Neural cell (in vitro differentiated cells): Measurements from ENCODE around the gene PLA1A. TPM values are rescaled to one million over a fixed set of nuclear protein-coding genes. Genes with fewer than 3 reads are reported as not detected.

Experiments
- H2AFZ ChIP-seq: fragments of 200-600, 300-800 bp; sonication (generic), shearing (Covaris generic); 2 replicates; pipeline ENCODE4 v1.6.0; 2014; ENCODE audit warnings: low read depth, mild to moderate bottlenecking, antibody characterized with exemption, low read length, moderate library complexity
- H3F3A ChIP-seq: fragments of 200-600 bp; shearing (Covaris generic); 2 replicates; pipeline ENCODE4 v1.6.1; 2016; ENCODE audit warnings: mild to moderate bottlenecking, moderate library complexity, mixed read lengths, antibody characterized with exemption, low read length; ENCODE audit not compliant: insufficient read depth, poor library complexity, severe bottlenecking
- H3K27ac ChIP-seq: fragments of 200-600, 300-800 bp; sonication (generic), shearing (Covaris generic); 2 replicates; pipeline ENCODE4 v1.5.1; 2014; ENCODE audit warnings: mild to moderate bottlenecking, low read length, moderate library complexity
- H3K27me3 ChIP-seq: fragments of 300-800, 200-600 bp; sonication (generic), shearing (Covaris generic); 2 replicates; pipeline ENCODE4 v1.6.0; 2014; ENCODE audit warnings: mild to moderate bottlenecking, low read depth, low read length, moderate library complexity; ENCODE audit not compliant: insufficient read depth
- H3K36me3 ChIP-seq: fragments of 300-800, 200-600 bp; sonication (generic), shearing (Covaris generic); 2 replicates; pipeline ENCODE4 v1.5.1; 2014; ENCODE audit warnings: mild to moderate bottlenecking, antibody characterized with exemption, low read length, moderate library complexity; ENCODE audit not compliant: insufficient read depth
- H3K4me2 ChIP-seq: fragments of 300-800, 200-600 bp; sonication (generic), shearing (Covaris generic); 2 replicates; pipeline ENCODE4 v1.6.0; 2014; ENCODE audit warnings: mild to moderate bottlenecking, low read length
- H3K4me3 ChIP-seq: fragments of 300-800, 200-600 bp; sonication (generic), shearing (Covaris generic); 2 replicates; pipeline ENCODE4 v1.5.1; 2014; ENCODE audit warnings: mild to moderate bottlenecking, low read length, moderate library complexity
- H3K79me2 ChIP-seq: fragments of 200-600 bp; shearing (Covaris generic); replicated peaks from 2 replicates; pipeline ENCODE4 v1.6.0; 2014; ENCODE audit warnings: mild to moderate bottlenecking, low read length, moderate library complexity; ENCODE audit not compliant: insufficient read depth
- H3K9ac ChIP-seq: fragments of 300-800, 200-600 bp; sonication (generic), shearing (Covaris generic); 2 replicates; pipeline ENCODE4 v1.6.1; 2016; ENCODE audit warnings: mild to moderate bottlenecking, low read length, mixed read lengths
- H3K9me2 ChIP-seq: fragments of 200-600 bp; shearing (Covaris generic); 2 replicates; pipeline ENCODE4 v1.6.1; 2016; ENCODE audit warnings: mild to moderate bottlenecking, low read length, mixed read lengths; ENCODE audit not compliant: insufficient read depth
- H3K9me3 ChIP-seq: fragments of 200-600, 300-800 bp; sonication (generic), shearing (Covaris generic); 2 replicates; pipeline ENCODE4 v1.6.1; 2016; ENCODE audit warnings: mild to moderate bottlenecking, mixed run types, low read length, moderate library complexity, mixed read lengths
- H4K20me1 ChIP-seq: fragments of 200-600 bp; shearing (Covaris generic); 2 replicates; pipeline ENCODE4 v1.6.1; 2016; ENCODE audit warnings: mild to moderate bottlenecking, mixed run types; ENCODE audit not compliant: insufficient read depth
- EP300 ChIP-seq: fragments of 450-650 bp; conservative IDR thresholded peaks from 2 replicates; pipeline ENCODE4 v1.6.1; 2014; ENCODE audit warnings: antibody characterized with exemption, mild to moderate bottlenecking, moderate library complexity; ENCODE audit not compliant: poor library complexity, severe bottlenecking
- EZH2 ChIP-seq: fragments of 200-600, 300-800 bp; shearing (Covaris generic), sonication (generic); IDR thresholded peaks from 2 replicates; pipeline ENCODE4 v1.6.1; 2014; ENCODE audit warnings: antibody characterized with exemption, low read length, borderline replicate concordance, mild to moderate bottlenecking; ENCODE audit not compliant: insufficient read depth, poor library complexity, severe bottlenecking
- MXI1 ChIP-seq: fragments of 450-650 bp; conservative IDR thresholded peaks from 2 replicates; pipeline ENCODE4 v1.6.1; 2014; ENCODE audit warnings: antibody characterized with exemption, mild to moderate bottlenecking; ENCODE audit not compliant: poor library complexity, severe bottlenecking
- POLR2AphosphoS5 ChIP-seq: IDR thresholded peaks from 2 replicates; pipeline ENCODE4 v1.6.1; 2012
- RAD21 ChIP-seq: fragments of 450-650 bp; conservative IDR thresholded peaks from 2 replicates; pipeline ENCODE4 v1.6.1; 2014; ENCODE audit warnings: antibody characterized with exemption, mild to moderate bottlenecking, moderate library complexity
- REST ChIP-seq: IDR thresholded peaks from 2 replicates; pipeline ENCODE4 v1.6.1; 2012; ENCODE audit warnings: borderline replicate concordance
- SMC3 ChIP-seq: fragments of 450-650 bp; conservative IDR thresholded peaks from 2 replicates; pipeline ENCODE4 v1.6.1; 2014; ENCODE audit warnings: antibody characterized with exemption, mild to moderate bottlenecking, moderate library complexity; ENCODE audit not compliant: poor library complexity
- TAF1 ChIP-seq: IDR thresholded peaks from 2 replicates; pipeline ENCODE4 v1.6.1; 2012; ENCODE audit warnings: low read depth
- polyA plus RNA-seq: library from polyadenylated mRNA; depleted of rRNA; stranded (reverse); fragments of >200 nt; gene quantifications from 2 replicates; pipeline ENCODE4 v1.2.3, GENCODE V29; 2014
- TF ChIP-seq, protein P1 (sequence below): fragments of 450-650 bp; IDR thresholded peaks from 2 replicates; pipeline ENCODE4 v1.5.1; 2014; ENCODE audit warnings: antibody characterized with exemption, mild to moderate bottlenecking, moderate library complexity; ENCODE audit not compliant: poor library complexity, severe bottlenecking

The PLA1A gene
- polyA plus RNA-seq, 1 donor from 2014 or later = not detected

GRCh38 chr3:119636891-119637611 lies 39.4 kb downstream of the PLA1A start:
- Histone ChIP-seq H3K27me3 (no peaks in the 10 kb centered on the region), H3K27ac (no peak overlapping the region), H2AFZ (no peak overlapping the region), H3K9me3 (no peaks in the 10 kb centered on the region), H3K9me2 (no peaks in the 10 kb centered on the region), H3K79me2 (no peaks in the 10 kb centered on the region), H3F3A (no peaks in the 10 kb centered on the region), H3K4me3 (no peak overlapping the region), H4K20me1 (no peaks in the 10 kb centered on the region), H3K4me2 (no peak overlapping the region), H3K36me3 (peaks cover 1% of the 10 kb centered on the region), H3K9ac (no peak overlapping the region)
- TF ChIP-seq EP300 (no peak), SMC3 (no peak), MXI1 (no peak), TAF1 (no peak)

DNA sequence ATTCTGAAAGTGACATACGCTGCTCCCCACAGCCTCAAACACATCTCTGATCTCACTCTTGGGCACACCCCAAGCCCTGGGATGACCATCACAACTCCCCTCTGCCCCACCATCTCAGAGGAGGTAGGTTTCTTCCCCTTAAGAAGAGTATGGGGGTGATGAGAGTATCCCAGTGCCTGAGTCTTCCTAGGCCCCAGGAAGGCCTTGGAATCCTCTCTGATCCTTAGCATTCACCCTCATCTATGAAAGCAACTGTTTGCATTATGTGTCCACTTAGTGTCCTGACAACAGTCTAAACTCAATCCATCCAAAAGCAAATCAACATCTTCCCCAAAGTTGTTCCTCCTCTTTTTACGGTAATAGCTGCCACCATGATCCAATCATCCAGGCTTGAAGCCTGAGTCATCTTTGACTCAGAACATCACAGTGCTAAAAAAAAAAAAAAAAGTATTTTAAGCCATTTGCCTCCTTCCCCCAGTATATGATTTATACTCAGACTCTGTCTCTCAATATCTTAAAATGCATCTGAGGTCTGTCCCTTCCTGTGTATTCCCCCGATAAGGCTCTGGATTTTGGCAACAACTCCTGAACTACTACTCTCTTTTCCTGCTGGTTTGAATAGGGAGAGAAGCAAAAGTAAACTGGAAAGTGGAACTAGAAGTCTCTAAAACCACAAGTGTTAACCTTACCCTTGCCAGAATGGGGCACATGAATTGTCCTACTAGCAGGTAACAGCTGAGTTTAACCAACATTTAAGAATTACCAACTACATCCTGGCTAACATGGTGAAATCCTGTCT lies 40.2 kb downstream of the PLA1A start:
- H3F3A ChIP-seq = no peaks in the 10 kb centered on the region
- H4K20me1 ChIP-seq = no peaks in the 10 kb centered on the region
- H3K9me3 ChIP-seq = no peaks in the 10 kb centered on the region
- H3K27me3 ChIP-seq = no peaks in the 10 kb centered on the region
- TF ChIP-seq REST (no peak), MXI1 (no peak), SMC3 (no peak), EZH2 (no peak), POLR2AphosphoS5 (no peak), EP300 (no peak), RAD21 (no peak), TAF1 (no peak)
- TF ChIP-seq, protein P1, sequence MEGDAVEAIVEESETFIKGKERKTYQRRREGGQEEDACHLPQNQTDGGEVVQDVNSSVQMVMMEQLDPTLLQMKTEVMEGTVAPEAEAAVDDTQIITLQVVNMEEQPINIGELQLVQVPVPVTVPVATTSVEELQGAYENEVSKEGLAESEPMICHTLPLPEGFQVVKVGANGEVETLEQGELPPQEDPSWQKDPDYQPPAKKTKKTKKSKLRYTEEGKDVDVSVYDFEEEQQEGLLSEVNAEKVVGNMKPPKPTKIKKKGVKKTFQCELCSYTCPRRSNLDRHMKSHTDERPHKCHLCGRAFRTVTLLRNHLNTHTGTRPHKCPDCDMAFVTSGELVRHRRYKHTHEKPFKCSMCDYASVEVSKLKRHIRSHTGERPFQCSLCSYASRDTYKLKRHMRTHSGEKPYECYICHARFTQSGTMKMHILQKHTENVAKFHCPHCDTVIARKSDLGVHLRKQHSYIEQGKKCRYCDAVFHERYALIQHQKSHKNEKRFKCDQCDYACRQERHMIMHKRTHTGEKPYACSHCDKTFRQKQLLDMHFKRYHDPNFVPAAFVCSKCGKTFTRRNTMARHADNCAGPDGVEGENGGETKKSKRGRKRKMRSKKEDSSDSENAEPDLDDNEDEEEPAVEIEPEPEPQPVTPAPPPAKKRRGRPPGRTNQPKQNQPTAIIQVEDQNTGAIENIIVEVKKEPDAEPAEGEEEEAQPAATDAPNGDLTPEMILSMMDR = no peak
- H3K79me2 ChIP-seq = no peaks in the 10 kb centered on the region
- no peak overlapping the region for H3K4me3 ChIP-seq
- H3K36me3 ChIP-seq = peaks cover 5% of the 10 kb centered on the region
- no peak overlapping the region for H3K4me2 ChIP-seq
- H2AFZ ChIP-seq = no peak overlapping the region
- no peak overlapping the region for H3K27ac ChIP-seq
- H3K9me2 ChIP-seq = no peaks in the 10 kb centered on the region
- H3K9ac ChIP-seq = no peak overlapping the region
